ENCODE measurements around the gene ENTPD7. TPM values are rescaled to one million over a fixed set of nuclear protein-coding genes. Genes with fewer than 3 reads are reported as not detected.
A peak's percentile ranks its signal among the peaks of the same experiment; 100 is the strongest.

ENTPD7 gene
- total RNA-seq, 6 donors from 2014 or later: 2.9 to 12.3 (median 9.3) TPM

- WGBS, 2 donors: 60 to 62% methylated on average over 4 of the region's 4 CpGs
- Histone ChIP-seq H3K27ac (no peak overlapping the region), H3K4me3 (no peak overlapping the region), H3K9me3 (no peaks in the 10 kb centered on the region), H3K27me3 (no peaks in the 10 kb centered on the region), H3K36me3 (peaks cover 4 to 68% (median 16%) of the 10 kb centered on the region in 4 donors), H3K4me1 (no peaks in the 10 kb centered on the region)
- ATAC-seq (ENCODE audit: low FRiP score in 2 of 2) (no peak), DNase-seq (peak in 1 of 2 donors; percentile 28)
- TF ChIP-seq EP300 (IDR thresholded peaks at IDR 0.05) (no peak), POLR2AphosphoS5 (IDR thresholded peaks at IDR 0.05) (no peak), CTCF (IDR thresholded peaks at IDR 0.05) (no peak), POLR2A (IDR thresholded peaks at IDR 0.05) (no peak)
Measured at GRCh38 chr10:99709480-99710229, 50.3 kb downstream of the ENTPD7 start.

GRCh38 chr10:99711129-99711719 lies 51.9 kb downstream of the ENTPD7 start:
- Histone ChIP-seq H3K4me3 (no peak overlapping the region), H3K27ac (no peak overlapping the region), H3K27me3 (no peaks in the 10 kb centered on the region), H3K36me3 (peaks cover 6 to 76% (median 19%) of the 10 kb centered on the region in 4 donors), H3K4me1 (no peaks in the 10 kb centered on the region), H3K9me3 (no peaks in the 10 kb centered on the region)
- DNase-seq (no peak), ATAC-seq (ENCODE audit: low FRiP score in 2 of 2) (peak; percentile 43 to 71)
- TF ChIP-seq POLR2AphosphoS5 (IDR thresholded peaks at IDR 0.05) (no peak), CTCF (IDR thresholded peaks at IDR 0.05) (peak in 3 of 6 experiments; percentile 21 to 45 (median 37))

- 84 to 88% methylated on average over 5 of the region's 5 CpGs for WGBS, 2 donors
- H3K27me3 ChIP-seq: no peaks in the 10 kb centered on the region
- H3K27ac ChIP-seq: no peak overlapping the region
- DNase-seq (no peak), ATAC-seq (ENCODE audit: low FRiP score in 2 of 2) (no peak)
- H3K4me3 ChIP-seq: no peak overlapping the region
- no peak for TF ChIP-seq POLR2AphosphoS5 (IDR thresholded peaks at IDR 0.05)
- no peak for TF ChIP-seq POLR2A (IDR thresholded peaks at IDR 0.05)
- TF ChIP-seq CTCF (IDR thresholded peaks at IDR 0.05): no peak
- TF ChIP-seq EP300 (IDR thresholded peaks at IDR 0.05): no peak
- no peaks in the 10 kb centered on the region for H3K4me1 ChIP-seq
- H3K36me3 ChIP-seq: peaks cover 18 to 91% (median 40%) of the 10 kb centered on the region in 4 donors
- H3K9me3 ChIP-seq: no peaks in the 10 kb centered on the region
Measured at GRCh38 chr10:99714446-99714845, 55.1 kb downstream of the ENTPD7 start.

- no peaks in the 10 kb centered on the region for H3K9me3 ChIP-seq
- 82 to 86% methylated on average over 2 of the region's 2 CpGs for WGBS, 2 donors
- H3K36me3 ChIP-seq: peaks cover 38 to 98% (median 69%) of the 10 kb centered on the region in 4 donors
- DNase-seq (no peak), ATAC-seq (ENCODE audit: low FRiP score in 2 of 2) (no peak)
- H3K4me3 ChIP-seq: no peak overlapping the region
- H3K27ac ChIP-seq: no peak overlapping the region
- TF ChIP-seq POLR2A (IDR thresholded peaks at IDR 0.05) (no peak), EP300 (IDR thresholded peaks at IDR 0.05) (no peak), CTCF (IDR thresholded peaks at IDR 0.05) (no peak), POLR2AphosphoS5 (IDR thresholded peaks at IDR 0.05) (no peak)
- no peaks in the 10 kb centered on the region for H3K4me1 ChIP-seq
- H3K27me3 ChIP-seq: no peaks in the 10 kb centered on the region
Measured at GRCh38 chr10:99720387-99720786, 61.1 kb downstream of the ENTPD7 start.

All from upper lobe of left lung (tissue), 6 donors.